ENCODE data around the gene ZCCHC24. TPM values are rescaled to one million over a fixed set of nuclear protein-coding genes. Genes with fewer than 3 reads are reported as not detected.

ZCCHC24 gene
- total and polyA plus RNA-seq, 12 donors, result 5.8 to 49.0 (median 24.8) TPM

- H3K4me3 ChIP-seq, result no peak overlapping the region
- no peaks in the 10 kb centered on the region for H3K36me3 ChIP-seq (replicated peaks in 1 of 2)
- TF ChIP-seq POLR2A (IDR thresholded peaks at IDR 0.05) (no peak), CTCF (IDR thresholded peaks at IDR 0.05) (no peak)
- intact Hi-C loops (cut with DNase I), result no loop called here
- DNase-seq, result no peak
- 77 to 87% (median 80%) methylated on average over 10 to 13 of the region's 13 CpGs for WGBS, 4 donors
- no peaks in the 10 kb centered on the region for H3K9me3 ChIP-seq (replicated peaks in 1 of 3)
- peaks cover 11 to 25% of the 10 kb centered on the region in 2 donors for H3K4me1 ChIP-seq (replicated peaks in 1 of 2)
- H3K27me3 ChIP-seq, result no peaks in the 10 kb centered on the region
- peak overlapping the region in 2 of 5 donors; percentile 4 to 69 for H3K27ac ChIP-seq
Measured at GRCh38 chr10:79433324-79434222, 11.9 kb downstream of the ZCCHC24 start.

GRCh38 chr10:79431891-79432831 lies 13.3 kb downstream of the ZCCHC24 start:
- H3K36me3 ChIP-seq (replicated peaks in 1 of 2), result no peaks in the 10 kb centered on the region
- H3K4me1 ChIP-seq (replicated peaks in 1 of 2), result peaks cover 11 to 23% of the 10 kb centered on the region in 2 donors
- peak overlapping the region in 2 of 5 donors; percentile 8 to 69 for H3K27ac ChIP-seq
- no peak for DNase-seq
- intact Hi-C loops (cut with DNase I), result no loop called here
- 88 to 92% (median 88%) methylated on average over 11 to 17 of the region's 17 CpGs for WGBS, 4 donors
- H3K4me3 ChIP-seq, result no peak overlapping the region
- H3K27me3 ChIP-seq, result no peaks in the 10 kb centered on the region
- no peaks in the 10 kb centered on the region for H3K9me3 ChIP-seq (replicated peaks in 1 of 3)
- TF ChIP-seq CTCF (IDR thresholded peaks at IDR 0.05) (no peak), POLR2A (IDR thresholded peaks at IDR 0.05) (no peak)

- TF ChIP-seq CTCF (IDR thresholded peaks at IDR 0.05) (no peak), POLR2A (IDR thresholded peaks at IDR 0.05) (no peak)
- DNase-seq, result no peak
- Histone ChIP-seq H3K27me3 (no peaks in the 10 kb centered on the region), H3K27ac (peak overlapping the region in 1 of 5 donors; percentile 36), H3K9me3 (replicated peaks in 1 of 3) (no peaks in the 10 kb centered on the region), H3K36me3 (replicated peaks in 1 of 2) (no peaks in the 10 kb centered on the region), H3K4me3 (no peak overlapping the region), H3K4me1 (replicated peaks in 1 of 2) (peaks cover 11 to 17% of the 10 kb centered on the region in 2 donors)
- intact Hi-C loops (cut with DNase I), result no loop called here
- 72 to 82% (median 80%) methylated on average over 5 of the region's 5 CpGs for WGBS, 4 donors
Measured at GRCh38 chr10:79431428-79431827, 14.0 kb downstream of the ZCCHC24 start.

GRCh38 chr10:79430936-79431335 lies 14.5 kb downstream of the ZCCHC24 start:
- Histone ChIP-seq H3K27ac (peak overlapping the region in 1 of 5 donors; percentile 36), H3K9me3 (replicated peaks in 1 of 3) (no peaks in the 10 kb centered on the region), H3K36me3 (replicated peaks in 1 of 2) (peaks cover 0 to 3% of the 10 kb centered on the region in 2 donors), H3K4me1 (replicated peaks in 1 of 2) (peaks cover 7 to 12% of the 10 kb centered on the region in 2 donors), H3K4me3 (no peak overlapping the region), H3K27me3 (no peaks in the 10 kb centered on the region)
- 49 to 74% (median 66%) methylated on average over 2 of the region's 2 CpGs for WGBS, 4 donors
- intact Hi-C loops (cut with DNase I), result no loop called here
- TF ChIP-seq POLR2A (IDR thresholded peaks at IDR 0.05) (no peak), CTCF (IDR thresholded peaks at IDR 0.05) (no peak)
- DNase-seq, result no peak
